Nephron (organoid): Measurements from ENCODE around the gene COA7.
A peak's percentile ranks its signal among the peaks of the same experiment; 100 is the strongest.
"Not testable (repeated sequence)": the region's sequence is repeated elsewhere in the genome, so short reads cannot be mapped to it uniquely, and the experiment has no call there.

Experiments
- H3K27ac Mint-ChIP-seq, 3 experiments: 2 replicates each; pipeline ENCODE4 v1.8.0; 2020; ENCODE audit warnings: mixed read lengths in 3 of 3, mild to moderate bottlenecking in 2 of 3, moderate library complexity in 1 of 3
- H3K27me3 Mint-ChIP-seq: 2 replicates; pipeline ENCODE4 v1.8.0; 2021; ENCODE audit warnings: low read depth, mild to moderate bottlenecking, moderate library complexity, mixed read lengths
- H3K36me3 Mint-ChIP-seq: 2 replicates; pipeline ENCODE4 v1.8.0; 2020; ENCODE audit warnings: low read depth, mixed read lengths
- H3K4me1 Mint-ChIP-seq: 2 replicates; pipeline ENCODE4 v1.8.0; 2020; ENCODE audit warnings: mixed read lengths
- H3K4me3 Mint-ChIP-seq, 3 experiments: 2 replicates each; pipeline ENCODE4 v1.8.0; 2020; ENCODE audit warnings: mild to moderate bottlenecking in 3 of 3, mixed read lengths in 3 of 3, moderate library complexity in 2 of 3
- H3K9me3 Mint-ChIP-seq: 2 replicates; pipeline ENCODE4 v1.8.0; 2020; ENCODE audit warnings: mixed read lengths
- CTCF ChIP-seq, 3 experiments: fragments of 200-600 bp; sonication (generic); IDR thresholded peaks; one replicate each; pipeline ENCODE4 v1.5.0; 2021; ENCODE audit warnings: antibody characterized with exemption in 3 of 3; ENCODE audit not compliant: unreplicated experiment in 3 of 3

The COA7 gene

GRCh38 chr1:52693843-52694242 lies 4.3 kb downstream of the COA7 start:
- H3K27me3 Mint-ChIP-seq: no peaks in the 10 kb centered on the region
- no peak overlapping the region for H3K4me3 Mint-ChIP-seq
- H3K4me1 Mint-ChIP-seq: peaks cover 10% of the 10 kb centered on the region
- no peak for TF ChIP-seq CTCF (IDR thresholded peaks at IDR 0.05; ENCODE audit: unreplicated experiment in 3 of 3)
- peaks cover 41% of the 10 kb centered on the region for H3K36me3 Mint-ChIP-seq
- H3K9me3 Mint-ChIP-seq: no peaks in the 10 kb centered on the region
- H3K27ac Mint-ChIP-seq: no peak overlapping the region

- not testable (repeated sequence) for H3K4me3 Mint-ChIP-seq, H3K27ac Mint-ChIP-seq, H3K9me3 Mint-ChIP-seq, H3K4me1 Mint-ChIP-seq, H3K27me3 Mint-ChIP-seq
- peaks cover 41% of the 10 kb centered on the region for H3K36me3 Mint-ChIP-seq
Measured at GRCh38 chr1:52693351-52693750, 4.8 kb downstream of the COA7 start.

GRCh38 chr1:52692697-52693096 lies 5.5 kb downstream of the COA7 start:
- Mint-ChIP-seq H3K9me3 (no peaks in the 10 kb centered on the region), H3K36me3 (peaks cover 36% of the 10 kb centered on the region), H3K4me1 (peaks cover under 1% of the 10 kb centered on the region), H3K27me3 (no peaks in the 10 kb centered on the region), H3K27ac (no peak overlapping the region), H3K4me3 (no peak overlapping the region)
- TF ChIP-seq CTCF (IDR thresholded peaks at IDR 0.05; ENCODE audit: unreplicated experiment in 3 of 3): no peak

- Mint-ChIP-seq H3K4me1 (no peaks in the 10 kb centered on the region), H3K27ac (no peak overlapping the region), H3K36me3 (peaks cover 43% of the 10 kb centered on the region), H3K9me3 (no peaks in the 10 kb centered on the region), H3K27me3 (no peaks in the 10 kb centered on the region), H3K4me3 (no peak overlapping the region)
- no peak for TF ChIP-seq CTCF (IDR thresholded peaks at IDR 0.05; ENCODE audit: unreplicated experiment in 3 of 3)
Measured at GRCh38 chr1:52691821-52692220, 6.3 kb downstream of the COA7 start.

- H3K4me3 Mint-ChIP-seq: no peak overlapping the region
- no peak overlapping the region for H3K27ac Mint-ChIP-seq
- TF ChIP-seq CTCF (IDR thresholded peaks at IDR 0.05; ENCODE audit: unreplicated experiment in 3 of 3): no peak
- peaks cover 5% of the 10 kb centered on the region for H3K4me1 Mint-ChIP-seq
- no peaks in the 10 kb centered on the region for H3K27me3 Mint-ChIP-seq
- H3K9me3 Mint-ChIP-seq: no peaks in the 10 kb centered on the region
- peaks cover 26% of the 10 kb centered on the region for H3K36me3 Mint-ChIP-seq
Measured at GRCh38 chr1:52686830-52687229, 11.3 kb downstream of the COA7 start.

- H3K27me3 Mint-ChIP-seq, H3K9me3 Mint-ChIP-seq, H3K4me3 Mint-ChIP-seq, H3K4me1 Mint-ChIP-seq: not testable (repeated sequence)
- Mint-ChIP-seq H3K27ac (peak overlapping the region in 1 of 3 experiments; percentile 19), H3K36me3 (peaks cover 22% of the 10 kb centered on the region)
- TF ChIP-seq CTCF (IDR thresholded peaks at IDR 0.05; ENCODE audit: unreplicated experiment in 3 of 3): peak; percentile 70 to 86 (median 73)
Measured at GRCh38 chr1:52686261-52686751, 11.8 kb downstream of the COA7 start.
